HG02610 (cell line): Measurements from ENCODE around the gene RAI1.

Source experiments
- ATAC-seq: cut with Tn5 transposase; IDR thresholded peaks from one replicate; pipeline ENCODE4 v1.9.1; 2021; ENCODE audit warnings: mild to moderate bottlenecking, moderate library complexity; ENCODE audit not compliant: unreplicated experiment

RAI1 gene

DNA sequence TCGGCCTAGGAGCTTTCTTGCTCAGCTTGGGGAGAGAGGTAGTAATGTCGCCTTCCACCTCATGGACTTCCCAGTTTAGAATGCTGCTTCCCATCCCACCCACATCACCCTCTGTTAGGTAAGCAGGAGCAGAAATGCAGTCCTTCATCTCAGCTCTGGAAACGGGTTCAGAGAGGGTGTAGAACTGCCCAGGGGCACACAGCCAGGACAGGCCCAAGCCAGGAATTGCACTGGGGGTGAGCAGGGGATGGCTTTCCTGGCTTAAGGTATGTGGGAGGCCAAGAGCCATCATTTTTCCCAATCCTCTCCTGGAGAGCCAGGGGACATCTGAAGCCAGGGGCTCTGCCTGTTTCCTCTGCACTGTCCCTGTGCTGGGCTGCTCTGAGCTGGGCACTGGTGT lies 33.6 kb downstream of the RAI1 start:
- ATAC-seq, result no peak

DNA sequence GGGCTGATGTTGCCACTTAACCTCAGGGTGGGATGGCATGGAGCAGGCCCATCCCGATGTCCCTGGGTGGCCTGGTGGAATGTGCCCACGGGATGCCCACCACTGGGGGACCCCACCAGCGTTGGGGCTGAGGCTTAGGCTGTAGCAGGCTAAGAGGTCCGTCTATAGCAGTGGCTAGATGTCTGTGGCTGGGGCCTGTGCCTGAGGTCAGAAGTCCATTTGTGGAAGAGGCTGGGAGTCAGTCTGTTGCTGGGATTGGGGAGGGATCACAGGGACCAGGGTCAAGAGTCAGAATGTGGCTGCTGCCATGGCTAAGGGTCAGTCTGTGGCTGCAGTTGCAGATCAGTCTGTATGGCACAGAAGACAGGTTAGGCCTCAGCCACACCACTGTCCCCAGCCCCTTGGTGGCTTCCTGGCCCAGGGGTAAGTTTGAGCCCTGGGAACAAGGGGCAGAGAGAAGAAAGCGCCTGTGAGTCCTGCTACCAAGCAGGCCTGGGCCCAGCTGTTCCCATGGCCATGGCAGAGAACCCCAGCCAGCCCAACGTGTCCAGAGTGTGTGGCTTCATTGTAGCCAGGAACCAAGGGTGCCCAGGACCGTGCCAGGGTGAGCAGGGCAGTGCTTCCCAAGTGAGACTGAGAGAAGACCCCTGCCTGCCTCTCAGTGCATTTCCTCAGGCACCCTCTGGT lies 35.7 kb downstream of the RAI1 start:
- ATAC-seq, result no peak

DNA sequence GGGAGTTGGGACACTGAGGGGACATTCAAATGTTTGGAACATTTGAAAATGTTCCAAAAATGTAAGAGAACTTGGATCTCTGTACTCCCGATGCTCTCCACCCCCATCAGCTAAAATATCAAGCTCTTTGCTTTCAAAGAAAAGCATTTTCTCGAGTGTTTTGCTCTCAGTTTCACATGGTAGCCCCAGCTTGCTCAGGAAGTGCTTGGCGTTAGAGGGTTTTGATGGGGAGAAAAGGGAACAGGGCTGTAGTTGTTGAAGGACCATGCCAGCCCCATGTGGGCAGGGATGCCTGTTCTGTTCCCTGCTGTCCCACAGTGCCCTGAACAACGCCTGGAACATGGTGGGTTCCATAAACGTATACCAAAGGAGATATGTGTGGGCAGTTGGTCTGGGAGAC lies 37.0 kb downstream of the RAI1 start:
- no peak for ATAC-seq

DNA sequence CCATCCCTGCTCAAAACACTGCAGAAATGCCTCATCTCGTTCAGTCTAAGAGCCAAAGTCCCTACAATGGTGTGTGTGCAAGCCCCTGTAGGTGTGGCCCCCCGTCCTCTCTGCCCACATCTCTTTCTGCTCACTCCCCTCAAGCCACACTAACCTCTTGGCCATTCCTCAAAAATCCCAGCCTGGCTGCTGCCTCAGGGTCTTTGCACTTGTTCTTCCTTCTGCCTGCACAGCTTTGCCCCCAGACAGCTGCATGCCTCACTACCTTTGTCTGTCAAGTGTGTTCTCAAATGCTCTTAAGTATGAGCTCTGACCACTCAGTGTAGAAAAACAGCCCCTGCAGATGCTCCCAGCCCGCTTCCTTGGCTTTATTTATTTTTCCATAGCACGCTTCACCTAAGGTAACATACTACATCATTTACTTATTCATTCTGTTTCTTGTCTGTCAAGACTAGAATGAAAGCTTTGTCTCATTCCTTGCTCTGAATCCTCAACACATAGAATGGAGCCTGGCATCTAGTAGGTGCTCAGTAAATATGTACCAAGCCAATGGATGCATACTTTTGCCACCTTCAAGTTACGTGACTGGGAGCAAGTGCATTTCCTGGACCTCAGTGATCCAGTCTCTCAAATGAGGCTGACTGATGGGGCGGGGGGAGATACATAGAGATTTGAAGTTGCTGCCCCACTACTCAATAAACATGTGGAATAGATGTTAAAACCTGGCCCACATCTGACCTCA lies 38.1 kb downstream of the RAI1 start:
- ATAC-seq, result no peak

DNA sequence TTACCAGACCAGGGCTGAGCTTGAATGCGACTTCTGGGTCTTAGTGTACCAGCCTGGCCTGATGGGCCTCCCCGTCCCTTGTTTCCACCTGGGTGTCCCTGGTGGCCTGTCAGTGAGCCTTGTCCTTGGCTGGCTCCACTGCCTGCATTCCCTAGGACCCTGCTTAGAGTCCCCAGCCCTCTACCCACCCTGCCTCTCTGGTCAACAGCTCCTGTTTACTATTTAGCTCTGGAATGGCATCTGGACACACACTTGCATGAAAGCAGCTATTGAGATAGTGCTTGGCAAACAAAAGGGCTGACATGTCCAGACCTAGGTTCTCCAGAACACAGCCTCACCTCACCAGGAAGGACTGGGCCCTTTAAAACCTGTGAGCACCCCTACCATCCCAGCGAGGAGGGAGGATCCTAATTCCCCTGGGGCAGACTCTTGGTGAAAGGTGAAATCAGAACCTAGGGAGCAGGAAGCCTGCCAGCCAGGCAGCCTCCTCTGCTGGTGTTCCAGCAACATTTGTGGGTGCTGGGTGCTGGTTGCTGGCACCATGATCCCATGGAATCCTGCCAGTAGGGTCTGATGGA lies 38.8 kb downstream of the RAI1 start:
- ATAC-seq, result no peak

DNA sequence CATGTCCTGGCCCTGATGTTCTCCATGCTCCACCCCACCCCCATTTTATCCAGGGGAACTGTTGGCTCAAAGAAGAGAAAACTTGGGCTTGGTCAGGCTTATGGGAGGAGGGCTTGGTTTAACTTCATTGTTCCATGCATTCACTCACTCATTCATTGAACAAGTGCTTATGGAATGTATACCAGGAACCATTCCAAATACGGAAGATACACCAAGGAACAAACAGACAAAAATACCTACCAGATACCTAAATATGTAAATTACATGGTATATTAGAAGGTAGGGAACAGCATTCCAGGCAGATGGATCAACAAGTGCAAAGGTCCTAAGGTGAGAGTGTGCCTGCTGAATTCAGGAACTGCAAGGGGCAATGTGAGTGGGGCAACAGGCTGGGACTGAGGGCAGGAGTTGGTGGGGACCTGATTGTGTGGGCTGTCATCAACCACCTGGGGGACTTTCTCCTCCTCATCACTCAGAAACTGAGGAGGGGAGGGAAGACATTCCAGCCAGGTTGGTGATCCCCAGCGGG lies 39.9 kb downstream of the RAI1 start:
- ATAC-seq, result no peak

DNA sequence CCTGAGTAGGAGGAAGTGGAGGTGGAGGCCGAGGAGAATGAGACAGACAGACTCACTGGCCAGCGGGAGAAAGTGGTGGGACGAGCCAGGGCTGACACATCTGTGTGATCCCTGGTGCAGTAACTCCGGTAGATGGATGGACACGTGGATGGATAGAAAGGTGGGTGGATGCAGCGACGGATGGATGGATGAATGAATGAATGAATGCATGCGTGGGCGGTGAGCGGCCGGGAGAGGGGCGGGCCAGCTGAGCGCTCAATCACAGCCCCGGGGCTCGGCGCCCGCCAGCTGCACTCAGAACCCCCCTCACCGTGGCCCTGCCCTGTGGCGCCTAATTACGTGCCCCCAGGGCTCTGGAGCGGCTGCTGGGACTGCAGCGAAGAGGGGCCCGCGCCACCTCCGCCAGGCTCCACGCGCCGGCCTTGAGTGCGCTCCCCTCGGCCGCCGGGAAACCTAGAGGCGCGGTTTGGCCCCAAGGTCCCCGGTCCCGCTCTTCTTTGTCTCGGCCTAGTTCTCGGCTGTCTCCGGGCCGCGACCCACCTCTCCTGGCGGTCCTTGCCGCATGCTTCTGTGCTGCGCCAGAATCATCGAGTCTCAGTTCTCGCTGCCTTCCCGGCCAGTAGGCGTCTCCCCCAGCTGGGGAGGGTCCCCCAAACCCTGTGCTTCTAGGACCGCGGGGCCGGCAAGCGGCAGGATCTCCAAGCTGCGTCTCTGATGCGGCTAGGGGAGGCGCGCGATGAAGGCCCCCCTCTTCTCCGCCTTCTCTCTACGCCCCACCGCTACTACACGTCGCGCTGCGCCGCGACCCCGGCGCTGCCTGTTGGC lies 41.0 kb downstream of the RAI1 start:
- ATAC-seq, result no peak

DNA sequence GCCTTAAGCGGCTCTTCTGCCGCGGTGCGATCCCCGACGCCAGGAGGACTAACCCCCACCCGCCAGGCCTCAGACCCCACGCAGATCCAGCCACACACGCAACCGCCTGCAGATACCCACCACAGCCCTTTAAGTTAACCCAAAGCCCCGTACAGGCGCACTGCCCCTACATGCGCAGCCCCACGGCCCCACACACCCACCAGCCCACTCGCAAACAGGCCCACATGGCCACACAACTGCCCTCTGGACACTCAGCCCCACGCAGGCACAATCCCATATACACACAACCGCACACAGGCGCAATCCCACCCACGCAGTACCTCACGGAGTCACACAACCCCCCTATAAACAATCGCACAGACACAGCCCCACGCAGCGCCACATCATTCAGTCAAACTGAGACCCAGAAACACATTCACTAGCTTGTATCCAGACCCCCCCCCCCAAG lies 41.7 kb downstream of the RAI1 start:
- ATAC-seq, result no peak

DNA sequence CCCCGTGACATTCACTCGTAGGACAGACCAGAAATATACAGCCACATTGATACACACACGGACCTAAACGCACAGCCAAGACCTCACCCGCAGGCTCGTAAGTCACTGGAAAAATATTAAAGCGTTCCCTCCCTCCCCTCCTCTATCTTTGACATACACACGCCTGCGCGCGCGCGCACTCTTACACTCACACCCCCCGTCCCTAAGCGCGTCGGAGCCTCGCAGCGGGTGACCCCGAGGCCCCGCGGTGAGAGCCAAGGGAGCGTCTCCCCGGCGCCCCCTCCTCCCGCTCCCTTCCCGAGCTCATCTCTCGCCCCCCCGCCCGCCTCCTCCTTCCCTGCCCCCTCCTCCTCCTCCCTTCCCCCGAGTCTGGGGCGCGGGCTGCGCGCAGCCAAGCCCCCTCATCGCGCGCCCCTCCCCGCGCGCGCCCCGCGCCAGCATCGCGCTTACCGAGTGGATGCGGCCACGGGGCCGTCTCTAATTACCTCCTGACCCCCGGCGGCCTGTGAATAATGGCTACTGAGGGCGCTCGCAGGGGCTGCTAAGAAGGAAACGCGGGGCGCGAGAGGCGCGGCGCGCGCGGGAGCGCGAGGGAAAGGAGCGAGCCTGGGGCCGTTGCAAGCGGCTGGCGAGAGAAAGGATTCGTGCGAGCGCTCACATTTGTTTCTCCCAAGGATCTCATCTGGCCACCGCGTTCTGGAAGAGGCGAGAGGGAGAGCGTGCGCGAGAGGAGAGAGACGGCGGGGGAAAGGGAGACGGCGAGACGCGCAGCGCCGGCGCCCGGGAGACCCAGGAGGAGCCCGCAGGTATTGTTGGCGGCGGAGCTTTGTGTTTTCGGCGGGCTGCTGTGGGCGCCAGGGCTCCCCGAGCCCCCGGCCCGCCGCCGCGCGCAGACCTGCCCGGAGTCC lies 42.4 kb downstream of the RAI1 start:
- ATAC-seq, result peak; percentile 17

DNA sequence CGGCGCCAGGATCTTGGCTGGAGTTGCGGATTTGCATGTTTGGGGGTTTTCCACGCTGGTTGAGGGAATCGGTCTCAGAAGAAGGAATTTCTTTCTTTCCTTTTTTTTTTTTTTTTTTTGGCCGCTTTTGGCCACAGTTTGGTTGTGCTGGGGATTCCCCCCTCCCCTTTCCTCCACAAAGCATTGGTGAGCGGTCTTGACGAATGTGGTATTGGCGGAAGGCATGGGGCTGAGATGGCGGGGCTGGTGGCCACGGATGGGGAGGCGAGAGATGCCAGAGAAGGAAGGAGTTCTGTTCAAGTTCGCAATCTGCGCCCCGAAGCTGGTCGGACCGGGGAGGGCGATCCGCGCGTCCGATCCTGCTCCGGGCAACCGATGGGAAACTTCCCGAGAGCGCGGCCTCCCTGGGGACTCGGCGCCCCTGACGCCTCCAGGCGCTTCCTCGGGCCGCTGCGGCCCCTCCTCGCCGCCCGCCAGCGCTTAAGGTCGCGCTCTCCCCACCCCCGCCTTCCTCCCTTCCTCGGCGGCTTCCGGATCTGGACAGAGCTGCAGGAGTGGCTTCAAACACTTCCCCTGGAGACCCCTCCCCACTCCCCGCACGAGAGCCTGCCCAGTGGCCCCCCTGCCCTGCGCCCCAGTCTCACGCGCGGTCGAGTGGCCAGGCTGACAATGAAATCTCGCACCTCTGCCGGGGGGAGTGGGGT lies 43.2 kb downstream of the RAI1 start:
- ATAC-seq, result peak; percentile 42

DNA sequence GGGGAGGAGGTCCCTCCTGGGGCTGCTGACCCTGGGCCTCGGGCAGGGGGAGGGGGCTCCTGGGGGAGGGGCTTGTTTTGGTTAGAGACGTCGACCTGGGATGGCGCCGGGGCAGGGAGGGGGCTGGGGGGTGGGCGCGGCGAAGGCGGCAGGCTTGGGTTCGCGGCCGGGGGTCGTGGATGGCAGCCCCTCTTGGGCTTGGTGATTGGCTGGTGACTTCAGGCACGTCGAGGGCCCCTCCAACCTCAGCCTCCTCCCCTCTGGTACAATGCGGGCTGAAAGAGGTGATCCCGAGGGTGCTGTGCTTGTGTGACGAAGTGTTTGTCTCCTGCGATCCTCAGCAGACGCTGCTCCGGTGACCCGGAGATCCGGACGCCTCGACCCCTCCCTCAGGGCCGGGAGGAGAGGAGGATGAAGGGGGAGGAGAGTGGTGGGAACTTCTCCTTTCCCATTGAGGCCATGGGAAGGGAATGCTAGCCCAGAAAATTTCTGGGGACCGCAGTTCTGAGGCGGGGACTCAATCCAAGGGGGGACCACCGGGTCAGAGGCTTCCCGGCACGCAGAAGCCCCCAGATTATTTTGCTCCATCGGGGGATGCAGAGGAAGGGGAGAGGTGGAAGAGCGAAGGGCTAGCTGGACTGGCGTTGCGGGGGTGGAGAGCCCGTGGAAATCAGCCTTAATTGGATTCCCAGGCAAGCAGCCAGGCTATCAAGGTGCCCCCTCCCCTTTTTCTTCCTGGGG lies 43.9 kb downstream of the RAI1 start:
- ATAC-seq, result no peak

DNA sequence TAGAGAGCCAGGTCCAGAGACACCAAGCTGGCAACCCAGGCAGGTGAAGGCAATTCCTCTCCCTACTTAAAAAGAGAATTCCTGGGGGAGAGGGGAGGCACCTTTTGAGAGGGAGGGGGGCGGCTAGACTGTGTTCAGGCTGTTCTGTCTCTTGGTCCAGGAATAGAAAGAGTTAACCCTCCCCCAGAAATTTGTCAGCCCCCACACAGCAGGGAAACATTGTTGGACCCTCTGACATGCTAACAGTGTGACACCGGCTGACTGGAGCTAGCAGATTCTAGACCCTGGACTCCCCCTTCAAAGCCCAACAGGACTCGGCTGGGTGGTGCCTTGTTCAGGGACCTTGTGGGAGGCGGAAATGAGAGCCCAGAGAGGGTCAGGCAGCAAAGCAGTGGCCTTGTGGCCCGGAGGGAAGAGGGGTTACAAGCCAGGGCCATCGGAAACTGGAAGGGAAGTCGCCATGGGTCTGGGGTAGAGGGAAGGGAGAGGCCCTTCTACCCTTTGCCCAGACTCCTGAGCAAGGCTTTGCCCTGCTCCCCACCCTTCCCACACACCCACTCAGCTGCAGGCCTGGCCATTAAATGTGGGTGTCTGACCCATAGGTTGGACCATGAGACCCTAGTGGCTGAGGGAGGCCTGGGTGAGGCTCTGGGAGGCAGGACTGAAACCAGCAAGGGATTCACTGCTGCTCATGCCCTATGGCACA lies 44.6 kb downstream of the RAI1 start:
- no peak for ATAC-seq

DNA sequence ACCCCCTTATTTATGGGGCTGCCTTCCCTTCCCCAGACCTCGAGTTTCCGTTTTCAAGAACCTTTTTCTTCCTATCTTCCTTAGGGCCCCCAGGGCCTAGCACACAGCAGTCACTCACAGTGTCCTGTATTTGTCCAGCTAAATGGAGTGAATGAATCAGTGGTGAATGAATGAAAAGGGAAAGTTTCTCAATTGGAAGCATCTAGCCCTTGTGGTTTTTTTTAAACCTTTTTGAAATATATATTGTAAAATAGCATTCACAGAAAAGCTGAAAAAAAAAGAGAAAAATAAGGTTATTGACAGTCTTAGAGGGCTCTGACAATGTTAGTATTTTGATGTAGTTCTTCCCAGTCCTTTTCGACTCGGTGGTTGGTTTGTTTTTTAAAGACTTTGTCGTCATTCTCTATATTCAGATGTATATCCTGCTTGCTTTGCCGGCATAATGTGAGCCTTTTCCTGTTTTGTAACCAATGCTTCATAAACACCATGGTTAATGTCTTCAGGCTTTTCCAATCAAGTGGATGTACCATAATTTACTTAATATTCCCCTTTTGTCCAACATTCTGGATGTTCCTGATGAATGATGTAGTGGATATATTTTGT lies 45.3 kb downstream of the RAI1 start:
- ATAC-seq, result no peak

DNA sequence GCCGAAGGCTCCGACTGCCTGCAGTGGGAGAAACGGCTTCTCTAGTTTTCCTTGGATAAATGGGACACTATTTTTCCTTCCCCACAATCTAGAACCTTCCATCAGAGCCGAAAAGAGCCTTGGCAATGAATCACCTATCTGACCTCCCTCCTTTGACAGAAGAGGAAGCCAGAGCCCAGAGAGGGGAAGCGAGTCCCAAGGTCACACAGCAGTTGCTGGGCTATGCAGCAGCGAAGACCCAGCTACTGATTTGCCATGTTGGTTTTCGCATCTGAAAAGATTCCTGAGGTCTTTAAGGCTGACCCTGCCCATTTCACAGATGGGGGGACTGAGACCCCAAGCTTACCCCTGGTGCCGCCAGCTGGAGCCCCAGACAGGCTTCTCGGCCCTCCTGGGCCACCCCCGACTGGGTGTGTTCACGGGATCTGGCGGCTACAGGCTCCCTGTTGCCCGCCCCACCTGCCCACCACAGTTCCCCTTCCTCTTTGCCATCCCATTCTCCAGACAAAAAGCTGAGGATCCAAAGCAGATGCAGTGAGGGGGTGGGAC lies 45.9 kb downstream of the RAI1 start:
- ATAC-seq, result no peak

DNA sequence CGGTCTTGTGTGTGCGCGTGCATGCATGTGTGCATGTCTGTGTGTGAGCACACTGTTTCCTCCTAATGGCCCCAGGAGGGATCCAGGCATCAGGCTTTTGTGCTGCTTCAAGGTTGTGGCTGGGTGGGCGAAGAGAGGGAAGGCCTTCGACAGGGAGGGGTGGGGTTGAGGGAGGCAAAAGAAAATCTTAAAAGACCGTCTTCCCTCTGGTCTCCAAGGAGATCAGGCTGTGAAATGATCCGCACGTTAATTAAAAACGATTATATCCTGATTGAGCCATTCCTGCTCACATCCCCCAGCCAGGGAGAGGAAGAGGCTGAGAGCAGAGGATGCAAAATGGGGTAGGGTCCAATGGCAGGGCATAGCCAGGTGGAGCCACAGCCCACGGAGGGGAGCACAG lies 46.9 kb downstream of the RAI1 start:
- no peak for ATAC-seq

DNA sequence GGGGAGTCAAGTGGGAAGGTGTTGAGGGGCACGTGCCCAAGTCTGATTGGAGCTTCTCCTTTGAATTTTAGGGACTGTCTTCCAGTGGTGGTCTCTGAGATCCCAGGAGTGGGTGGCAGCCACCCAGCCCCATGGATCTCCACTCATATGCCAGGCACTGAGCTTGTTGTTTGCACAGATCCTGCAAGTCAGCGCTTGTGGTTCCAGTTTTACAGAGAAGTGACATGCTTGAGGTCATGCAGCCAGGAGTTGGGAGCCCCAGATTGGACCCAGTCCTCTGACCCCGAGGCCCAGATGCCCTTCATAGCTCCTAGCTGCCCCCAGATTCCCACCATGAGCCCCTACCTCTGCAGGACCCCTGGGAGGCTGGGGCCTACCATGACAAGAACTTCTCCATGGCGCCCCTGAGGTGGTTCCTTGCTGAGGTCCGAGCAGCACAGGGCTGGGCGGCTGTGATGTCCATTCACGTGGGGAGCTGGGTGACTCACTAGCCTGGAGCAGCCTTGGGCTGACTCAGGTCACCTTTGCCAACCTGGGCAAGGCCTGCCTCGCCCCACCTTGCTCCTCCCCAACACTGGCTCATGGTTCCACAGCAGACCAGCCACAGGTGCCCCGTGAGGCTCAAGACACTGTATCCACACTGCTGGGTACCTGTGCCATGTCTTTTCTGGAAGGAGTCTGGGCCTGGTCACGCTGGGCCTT lies 47.4 kb downstream of the RAI1 start:
- ATAC-seq, result no peak
